Measurements from ENCODE around the gene BLACAT1. TPM values are rescaled to one million over a fixed set of nuclear protein-coding genes. Genes with fewer than 3 reads are reported as not detected.

The BLACAT1 gene
- total RNA-seq, 1 experiment from 2014 or later, result 0.72 TPM

DNA sequence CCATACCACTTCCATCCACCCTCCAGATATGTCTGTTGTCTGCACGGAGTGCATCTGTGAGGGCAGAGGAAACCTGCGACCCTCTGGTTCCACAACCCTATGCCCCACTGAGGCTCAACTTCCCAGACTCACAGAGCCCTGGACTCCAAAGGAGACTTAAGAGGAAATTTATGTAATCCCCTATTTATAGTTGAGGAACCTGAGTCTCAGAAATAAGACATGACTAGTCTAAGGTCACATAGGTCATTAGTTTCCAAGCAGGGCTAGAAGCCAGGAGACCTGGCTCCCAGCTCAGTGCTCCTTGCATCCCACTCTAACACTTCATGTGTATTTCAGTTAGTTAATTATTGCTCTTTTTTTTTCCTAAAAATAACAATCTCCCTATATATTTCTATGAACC, 18.3 kb downstream of the BLACAT1 start:
- POLR2A ChIA-PET, result interaction anchor here (4.5 kb wide), 1 partner anchor 14 kb away, joined by 38 read pairs; no protein-coding TSS in a partner anchor
- peaks cover 25% of the 10 kb centered on the region for H3K4me1 Mint-ChIP-seq (ENCODE audit: insufficient read depth, unreplicated experiment)
- peaks cover 21% of the 10 kb centered on the region for H3K27me3 Mint-ChIP-seq (ENCODE audit: insufficient read depth, unreplicated experiment)
- no peak overlapping the region for H3K4me3 Mint-ChIP-seq (ENCODE audit: unreplicated experiment)
- DNase-seq (ENCODE audit: unreplicated experiment), result no peak
- H3K27ac Mint-ChIP-seq (ENCODE audit: low read depth, unreplicated experiment), result no peak overlapping the region
- H3K9me3 Mint-ChIP-seq (ENCODE audit: unreplicated experiment), result no peaks in the 10 kb centered on the region
- H3K36me3 Mint-ChIP-seq (ENCODE audit: insufficient read depth, unreplicated experiment), result peaks cover 4% of the 10 kb centered on the region
- BruUV-seq (replicated peaks), result no TSS peak
- TF ChIP-seq CTCF (IDR thresholded peaks at IDR 0.05; ENCODE audit: unreplicated experiment), result no peak
- CTCF ChIA-PET, result interaction anchor here (0.6 to 7.6 kb wide), 6 partner anchors 9 to 49 kb away, joined by 4 to 110 read pairs (median 7); no protein-coding TSS in a partner anchor
- intact Hi-C loops (cut with micrococcal nuclease), result no loop called here

DNA sequence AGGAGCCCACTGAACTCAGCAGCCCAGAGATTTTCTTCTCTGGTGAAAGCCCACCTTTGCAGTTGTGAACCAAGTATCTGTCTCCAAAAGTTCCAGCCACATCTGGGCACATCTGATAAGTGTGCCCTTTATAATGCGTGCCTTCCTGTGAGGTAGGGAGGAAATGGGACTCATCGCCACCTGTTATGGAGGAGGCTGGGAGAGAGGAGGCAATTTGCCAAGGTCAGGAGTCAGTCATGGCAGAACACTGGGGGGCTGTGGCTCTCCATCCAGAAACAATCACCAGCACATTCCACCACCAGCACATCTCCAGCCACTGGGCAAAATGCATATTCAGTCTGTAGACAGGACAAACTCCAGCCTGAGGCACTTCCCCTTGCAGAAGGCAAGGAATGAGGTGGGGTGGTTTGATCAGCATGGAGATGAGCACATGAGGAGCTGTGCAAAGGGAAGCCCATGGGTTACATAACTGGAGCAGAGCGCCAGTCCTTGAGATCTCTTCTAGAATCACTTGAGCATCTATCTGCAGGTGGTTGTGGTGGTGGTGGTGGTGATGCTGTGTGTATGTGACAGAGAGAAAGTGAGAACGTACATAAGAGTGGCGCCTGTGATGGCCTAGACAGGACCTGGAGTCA, 19.0 kb downstream of the BLACAT1 start:
- Mint-ChIP-seq H3K9me3 (ENCODE audit: unreplicated experiment) (no peaks in the 10 kb centered on the region), H3K4me3 (ENCODE audit: unreplicated experiment) (no peak overlapping the region), H3K36me3 (ENCODE audit: insufficient read depth, unreplicated experiment) (peaks cover 4% of the 10 kb centered on the region), H3K27me3 (ENCODE audit: insufficient read depth, unreplicated experiment) (peaks cover 28% of the 10 kb centered on the region), H3K27ac (ENCODE audit: low read depth, unreplicated experiment) (no peak overlapping the region), H3K4me1 (ENCODE audit: insufficient read depth, unreplicated experiment) (peaks cover 25% of the 10 kb centered on the region)
- TF ChIP-seq CTCF (IDR thresholded peaks at IDR 0.05; ENCODE audit: unreplicated experiment), result no peak
- ChIA-PET CTCF (interaction anchor here (1.9 to 7.6 kb wide), 4 partner anchors 8 to 50 kb away, joined by 6 to 110 read pairs (median 29); no protein-coding TSS in a partner anchor), POLR2A (interaction anchor here (0.5 to 4.5 kb wide), 2 partner anchors 14 to 26 kb away, joined by 3 to 38 read pairs; no protein-coding TSS in a partner anchor)
- DNase-seq (ENCODE audit: unreplicated experiment), result no peak
- BruUV-seq (replicated peaks), result no TSS peak
- intact Hi-C loops (cut with micrococcal nuclease), result no loop called here

DNA sequence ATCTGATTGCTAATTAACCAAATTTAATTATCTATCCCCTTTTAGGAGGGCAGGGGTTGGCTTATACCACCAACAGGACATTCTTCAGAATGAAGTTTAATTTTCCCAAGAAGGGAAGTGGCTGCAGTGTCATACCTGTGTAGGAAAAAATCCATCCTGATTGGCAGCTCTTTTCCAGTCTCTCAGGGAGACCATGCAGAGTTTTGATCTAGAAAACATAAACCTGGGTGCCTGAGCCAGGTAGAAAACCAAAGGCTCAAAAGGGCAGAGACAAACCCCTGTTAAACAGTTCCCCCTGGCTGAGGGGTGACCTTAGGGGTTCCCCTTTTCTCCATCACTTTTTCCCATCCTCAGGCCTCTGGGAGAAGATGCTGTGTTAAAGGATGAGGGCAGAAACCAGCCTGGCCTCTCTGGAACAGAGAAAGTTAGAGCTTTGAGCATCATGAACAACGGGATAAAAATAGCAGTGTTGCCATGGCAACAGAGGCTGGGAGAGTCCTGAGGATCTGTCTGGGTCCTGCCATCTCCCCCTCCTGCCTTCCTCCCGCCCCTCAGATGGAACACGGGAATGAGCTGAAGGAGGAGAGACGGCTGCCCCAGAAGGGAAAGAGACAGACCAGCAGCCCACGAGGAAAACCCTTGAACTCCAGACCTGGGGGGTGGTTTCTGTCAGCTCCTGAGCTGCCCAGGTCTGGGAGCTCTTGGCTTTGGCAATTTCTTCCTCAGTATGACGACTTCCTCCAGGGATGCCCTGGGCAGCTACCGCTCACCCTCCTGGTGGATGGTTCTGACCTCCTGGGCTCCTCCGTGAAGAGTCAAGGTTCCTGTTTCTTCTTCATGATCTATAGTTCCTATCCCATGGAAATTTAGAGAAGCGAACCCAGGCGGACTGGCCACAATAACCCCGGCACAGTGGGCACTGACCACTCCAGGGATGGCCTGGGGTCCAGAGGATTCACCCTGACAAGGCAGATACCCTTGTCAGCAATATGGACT, 20.0 kb downstream of the BLACAT1 start:
- intact Hi-C loops (cut with micrococcal nuclease), result no loop called here
- Mint-ChIP-seq H3K36me3 (ENCODE audit: insufficient read depth, unreplicated experiment) (peaks cover 4% of the 10 kb centered on the region), H3K27ac (ENCODE audit: low read depth, unreplicated experiment) (no peak overlapping the region)

More for the DNA sequence above, 20.0 kb downstream of the BLACAT1 start:
- no peak for TF ChIP-seq CTCF (IDR thresholded peaks at IDR 0.05; ENCODE audit: unreplicated experiment)
- POLR2A ChIA-PET, result interaction anchor here (0.5 to 0.7 kb wide), 3 partner anchors 14 to 42 kb away, joined by 3 to 4 read pairs (median 3); no protein-coding TSS in a partner anchor
- Mint-ChIP-seq H3K4me1 (ENCODE audit: insufficient read depth, unreplicated experiment) (peaks cover 17% of the 10 kb centered on the region), H3K4me3 (ENCODE audit: unreplicated experiment) (no peak overlapping the region), H3K9me3 (ENCODE audit: unreplicated experiment) (no peaks in the 10 kb centered on the region), H3K27me3 (ENCODE audit: insufficient read depth, unreplicated experiment) (peaks cover 38% of the 10 kb centered on the region)
- no peak for DNase-seq (ENCODE audit: unreplicated experiment)
- BruUV-seq (replicated peaks), result no TSS peak
- CTCF ChIA-PET, result interaction anchor here (0.7 to 3.4 kb wide), 6 partner anchors 12 to 82 kb away, joined by 3 to 26 read pairs (median 4); no protein-coding TSS in a partner anchor
